Epithelial cell of proximal tubule (primary cell): ENCODE data around the gene APBB2. TPM values are rescaled to one million over a fixed set of nuclear protein-coding genes. Genes with fewer than 3 reads are reported as not detected.

Experiments
- DNase-seq: peaks from one replicate; pipeline ENCODE4 v3.0.0-alpha.2; 2011; ENCODE audit warnings: low read depth
- H3K4me3 ChIP-seq: 2 replicates; pipeline ENCODE4 v1.5.1; 2011; ENCODE audit warnings: low read depth, mild to moderate bottlenecking, low read length
- CTCF ChIP-seq: conservative IDR thresholded peaks from 2 replicates; pipeline ENCODE4 v1.5.1; 2012; ENCODE audit warnings: low read depth, mild to moderate bottlenecking, low read length
- total RNA-seq: library from RNA; depleted of rRNA; stranded (reverse); fragments of >200 nt; gene quantifications from 2 replicates; pipeline ENCODE4 v1.2.3, GENCODE V29; 2015

The APBB2 gene
- total RNA-seq, 1 donor from 2014 or later, result 27.9 TPM

- peak; percentile 79 for DNase-seq
- TF ChIP-seq CTCF, result no peak
- H3K4me3 ChIP-seq, result no peak overlapping the region
These were observed 70.9 kb downstream of the APBB2 start for GRCh38 chr4:41143311-41144039.

- H3K4me3 ChIP-seq, result no peak overlapping the region
- TF ChIP-seq CTCF, result no peak
- DNase-seq, result no peak
These were observed 71.7 kb downstream of the APBB2 start for GRCh38 chr4:41142376-41143310.

- DNase-seq, result no peak
- TF ChIP-seq CTCF, result no peak
- H3K4me3 ChIP-seq, result no peak overlapping the region
These were observed 72.4 kb downstream of the APBB2 start for GRCh38 chr4:41141900-41142299.

- no peak for DNase-seq
- no peak overlapping the region for H3K4me3 ChIP-seq
- TF ChIP-seq CTCF, result no peak
These were observed 73.9 kb downstream of the APBB2 start for GRCh38 chr4:41140410-41140809.

GRCh38 chr4:41137879-41138278, 76.5 kb downstream of the APBB2 start:
- no peak overlapping the region for H3K4me3 ChIP-seq
- TF ChIP-seq CTCF, result no peak
- no peak for DNase-seq

- TF ChIP-seq CTCF, result no peak
- no peak for DNase-seq
- H3K4me3 ChIP-seq, result no peak overlapping the region
These were observed 77.9 kb downstream of the APBB2 start for GRCh38 chr4:41136456-41136855.

GRCh38 chr4:41135801-41136200, 78.5 kb downstream of the APBB2 start:
- no peak overlapping the region for H3K4me3 ChIP-seq
- no peak for TF ChIP-seq CTCF
- no peak for DNase-seq
